ENCODE data around the gene LRCH4.

The LRCH4 gene

DNA sequence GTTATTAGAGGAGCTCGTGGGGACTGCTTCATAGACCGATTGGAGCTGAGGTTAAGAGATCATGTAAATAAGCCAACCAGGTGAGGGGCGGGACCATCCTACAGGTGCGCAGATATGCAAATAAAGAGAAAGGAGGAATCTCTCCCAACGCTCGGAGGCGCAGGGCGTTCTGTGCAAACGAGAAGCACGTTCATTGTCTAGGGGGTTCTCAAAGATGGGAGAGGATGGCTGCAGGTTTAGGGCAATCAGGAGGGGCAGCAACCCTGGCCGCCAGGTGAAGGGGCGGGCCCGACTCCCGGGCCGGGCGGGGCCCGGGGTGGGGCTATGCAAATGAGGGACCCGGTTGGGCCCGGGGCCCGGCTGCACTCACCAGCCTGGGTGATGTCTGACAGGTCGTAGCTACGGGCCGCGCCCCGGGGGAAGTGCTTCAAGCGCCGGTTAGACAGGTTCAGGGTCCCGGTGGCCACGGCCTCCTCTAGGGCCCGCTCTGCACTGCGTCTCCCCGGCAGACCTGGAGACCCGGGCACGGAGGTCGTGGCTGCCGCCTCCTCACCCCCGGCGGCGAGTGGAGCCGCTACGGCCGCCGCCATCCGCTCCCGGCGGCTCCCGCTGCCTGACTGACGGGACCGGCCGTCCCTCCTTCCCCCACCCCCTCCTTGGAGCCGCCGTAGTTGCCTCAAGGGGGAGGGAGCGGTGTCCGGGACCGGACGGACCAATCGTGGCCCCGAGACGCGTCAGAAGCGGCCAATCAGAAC is at the start of gene LRCH4:
Gene LRCH4, minus strand, starts transcription at position 619 of the 755 bp plus-strand sequence. Its CDS starts 29 bp downstream, at position 590.
- DNase-seq = peak in 1 of 2 donors; percentile 53

GRCh38 chr7:100632951-100633717 is 47.2 kb upstream of the LRCH4 start:
- DNase-seq = peak; percentile 52 to 61

GRCh38 chr7:100630066-100630465 is 44.1 kb upstream of the LRCH4 start:
- DNase-seq = no peak

DNA sequence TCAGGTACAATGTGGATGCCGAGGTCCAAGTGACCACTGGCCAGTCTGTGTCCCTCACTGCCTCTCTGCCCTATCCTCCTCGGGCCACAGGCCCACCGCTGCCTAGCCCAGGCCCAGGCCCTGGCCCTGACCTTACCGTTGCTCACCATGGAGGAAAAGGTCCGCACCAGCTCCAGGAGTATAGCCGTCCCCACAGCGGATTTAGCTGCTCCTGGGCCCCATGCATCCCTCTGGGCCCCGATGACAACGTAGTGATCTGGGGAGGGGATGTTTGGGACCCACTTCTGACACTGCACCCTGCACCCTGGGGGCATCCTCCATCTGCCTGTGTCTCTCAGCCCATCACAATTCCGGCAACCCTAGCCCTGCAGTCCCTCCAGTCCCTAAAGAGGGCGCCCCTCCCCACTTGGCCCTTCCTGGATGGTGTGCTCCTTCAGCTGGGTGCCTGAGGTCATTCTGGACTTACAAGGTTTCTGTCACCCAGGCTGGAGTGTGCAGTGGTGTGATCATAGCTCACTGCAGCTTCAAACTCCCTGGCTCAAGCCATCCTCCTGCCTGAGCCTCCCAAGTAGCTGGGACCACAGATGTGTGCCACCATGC is 43.3 kb upstream of the LRCH4 start:
- no peak for DNase-seq

GRCh38 chr7:100627238-100627549 is 41.3 kb upstream of the LRCH4 start:
- DNase-seq = no peak

DNA sequence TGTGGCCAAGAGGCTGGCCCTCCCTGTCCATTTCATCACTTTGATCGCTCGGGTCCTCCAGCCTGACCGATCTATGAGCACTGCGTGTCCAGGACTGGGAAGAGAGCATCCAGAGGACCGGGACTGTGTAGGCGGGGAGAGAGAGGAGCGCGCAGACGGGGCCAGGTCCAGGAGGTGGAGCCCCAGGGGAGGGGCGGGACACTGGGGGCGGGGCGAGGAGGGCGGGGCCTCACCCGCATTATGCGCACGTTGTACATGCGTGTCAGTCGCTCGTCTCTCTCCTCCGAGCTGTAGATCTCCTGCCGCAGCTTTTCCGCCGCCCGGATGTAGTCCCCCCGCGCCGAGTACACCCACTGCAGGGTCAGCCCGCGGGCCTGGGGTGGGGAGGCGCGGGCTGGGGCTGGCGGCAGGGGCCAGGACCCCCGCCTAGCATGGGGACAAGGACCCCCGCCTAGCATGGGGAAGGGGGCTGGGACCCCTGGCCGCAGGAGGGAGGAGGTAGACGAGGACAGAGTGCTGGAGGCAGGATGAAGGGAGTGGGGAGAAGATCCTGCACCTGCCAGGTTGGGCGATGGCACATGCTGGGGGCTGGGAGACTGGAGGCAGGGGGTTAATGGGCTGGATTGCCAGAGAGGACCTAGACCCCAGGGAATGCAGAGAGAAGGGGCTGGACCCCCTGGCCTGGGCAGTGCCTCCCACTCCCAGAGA is 40.8 kb upstream of the LRCH4 start:
- peak; percentile 82 to 85 for DNase-seq

DNA sequence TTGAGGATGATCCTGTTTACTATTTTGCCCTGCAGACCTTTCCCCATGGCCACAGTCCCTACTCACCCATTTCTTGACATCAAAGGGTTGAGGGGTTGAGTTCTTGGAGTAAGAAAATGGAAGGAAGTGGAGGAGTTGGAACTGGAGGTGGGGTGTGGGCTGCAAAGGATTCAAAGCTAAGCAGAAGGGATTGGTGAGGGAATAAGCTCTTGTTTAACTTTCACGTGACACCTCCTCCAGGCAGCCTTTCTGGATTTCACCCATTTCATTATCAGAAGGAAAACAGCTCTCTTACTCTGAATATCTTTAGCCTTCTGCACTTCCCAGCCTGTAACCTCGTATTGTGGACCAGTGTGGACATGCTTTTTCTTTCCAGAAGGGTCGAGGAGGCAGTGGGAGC is 40.1 kb upstream of the LRCH4 start:
- DNase-seq = no peak

GRCh38 chr7:100623951-100624824 is 38.3 kb upstream of the LRCH4 start:
- DNase-seq = no peak

DNA sequence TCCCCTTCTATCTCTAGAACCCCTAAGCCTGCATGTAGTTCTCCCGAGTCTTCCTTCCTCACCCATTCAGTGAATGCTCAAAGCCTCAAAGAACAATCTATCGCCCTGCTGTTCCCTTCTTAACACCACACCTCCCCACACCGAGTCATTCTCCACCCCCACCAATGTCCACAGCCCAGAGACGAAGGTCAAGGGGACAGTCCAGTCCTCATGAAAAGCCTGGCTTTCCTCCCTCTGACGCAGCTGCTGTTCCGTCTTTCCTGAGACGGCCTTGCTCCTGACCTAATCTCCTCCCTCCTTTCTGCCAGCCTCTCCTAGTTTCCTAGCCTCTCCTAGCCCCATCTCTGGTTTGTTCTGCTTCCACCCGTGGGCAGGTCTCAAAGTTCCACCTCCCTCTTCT is 35.6 kb upstream of the LRCH4 start:
- no peak for DNase-seq

DNA sequence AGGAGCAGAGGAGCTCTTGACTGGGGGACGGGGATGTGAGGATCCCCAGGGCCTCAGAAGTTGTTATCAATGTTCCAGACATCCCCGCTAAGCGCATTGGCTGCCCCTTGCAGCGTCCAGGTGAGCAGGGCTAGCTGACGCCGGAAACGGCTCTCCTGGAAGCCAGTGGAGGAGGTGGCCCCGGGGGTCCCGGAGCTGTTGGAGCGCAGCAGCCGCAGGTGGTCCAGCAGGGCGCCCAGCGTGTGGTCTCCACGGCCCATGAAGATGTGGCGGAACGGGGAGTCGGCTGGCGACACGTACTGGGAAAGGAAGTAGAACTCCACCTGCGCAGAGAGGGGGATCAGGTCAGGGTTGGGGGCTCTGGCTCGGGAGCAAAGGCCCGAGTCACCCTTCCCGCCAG is 34.9 kb upstream of the LRCH4 start:
- DNase-seq = no peak

DNA sequence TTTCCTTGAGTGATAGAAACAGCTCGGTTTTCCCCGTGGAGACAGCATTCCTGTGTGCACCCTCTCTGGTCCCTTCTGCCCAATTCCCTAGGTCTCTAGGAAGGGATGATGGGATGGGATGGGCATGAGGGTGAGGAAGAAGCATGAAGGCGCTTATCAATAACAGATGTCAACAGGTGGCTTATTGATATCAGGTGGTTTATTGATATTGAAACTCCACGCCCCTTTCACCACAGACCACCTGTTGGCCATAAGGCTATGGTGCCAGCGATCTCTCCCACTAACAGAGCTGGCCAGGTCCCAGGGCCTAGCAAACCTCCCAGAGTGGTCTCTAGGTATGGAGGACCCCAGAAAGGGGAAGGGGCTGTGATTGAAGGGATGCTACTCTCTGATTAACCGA is 34.3 kb upstream of the LRCH4 start:
- no peak for DNase-seq

DNA sequence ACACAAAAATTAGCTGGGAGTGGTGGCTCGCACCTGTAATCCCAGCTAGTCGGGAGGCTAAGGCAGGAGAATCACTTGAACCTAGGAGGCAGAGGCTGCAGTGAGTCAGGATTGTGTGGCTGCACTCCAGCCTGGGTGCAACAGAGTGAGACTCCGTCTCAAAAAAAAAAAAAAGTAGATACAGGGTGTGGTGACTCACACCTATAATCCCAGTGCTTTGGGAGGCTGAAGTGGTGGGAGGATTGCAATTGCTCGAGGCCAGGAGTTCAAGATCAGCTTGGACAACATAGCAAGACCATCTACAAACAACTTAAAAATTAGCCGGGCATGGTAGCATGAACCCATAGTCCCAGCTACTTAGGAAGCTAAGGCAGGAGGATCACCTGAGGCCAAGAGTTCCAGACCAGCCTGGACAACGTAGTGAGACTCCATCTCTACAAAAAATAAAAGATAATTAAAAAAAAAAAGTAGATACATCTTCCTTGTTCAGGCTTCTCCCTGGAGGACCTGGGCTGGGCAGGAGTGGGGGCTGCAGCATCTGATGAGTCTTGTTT is 28.5 kb upstream of the LRCH4 start:
- DNase-seq = no peak

DNA sequence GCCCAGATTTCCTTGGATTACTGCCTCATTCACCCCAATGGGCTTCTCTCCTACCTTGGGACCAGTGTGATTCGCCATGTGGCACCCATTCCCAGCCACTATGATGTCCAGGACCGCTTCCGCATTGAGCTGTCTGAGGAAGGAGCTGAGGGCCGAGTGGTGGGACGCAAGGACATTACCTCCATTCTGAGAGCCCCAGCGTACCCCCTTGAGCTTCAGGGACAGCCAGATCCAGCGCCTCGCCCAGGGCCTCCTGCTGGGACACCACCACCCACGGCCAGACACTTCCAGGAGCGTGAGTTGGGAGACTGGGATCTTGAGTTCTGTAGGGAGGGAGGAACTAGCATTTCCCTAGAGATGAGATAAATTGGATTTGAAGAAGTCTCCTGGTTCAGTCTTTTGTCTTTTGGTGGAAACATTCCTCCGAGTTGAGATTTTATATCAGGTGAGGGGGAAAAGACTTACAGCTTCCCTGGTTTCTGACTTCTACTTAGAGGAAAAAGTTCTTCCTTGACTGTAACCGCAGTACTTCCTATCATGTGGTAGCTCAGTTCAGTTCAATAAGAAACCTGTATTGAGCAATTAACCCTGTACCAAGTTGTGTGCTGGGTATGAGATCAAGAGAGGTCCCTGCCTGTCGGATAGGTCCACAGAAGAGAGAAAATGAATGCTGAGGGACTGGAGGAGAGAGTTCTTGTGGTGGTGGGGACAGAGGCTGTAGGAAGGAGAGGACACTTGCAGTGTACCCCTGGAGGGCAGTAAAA is 27.7 kb upstream of the LRCH4 start:
- DNase-seq = no peak

- DNase-seq = no peak
These were observed 26.9 kb upstream of the LRCH4 start for GRCh38 chr7:100612730-100613390.

DNA sequence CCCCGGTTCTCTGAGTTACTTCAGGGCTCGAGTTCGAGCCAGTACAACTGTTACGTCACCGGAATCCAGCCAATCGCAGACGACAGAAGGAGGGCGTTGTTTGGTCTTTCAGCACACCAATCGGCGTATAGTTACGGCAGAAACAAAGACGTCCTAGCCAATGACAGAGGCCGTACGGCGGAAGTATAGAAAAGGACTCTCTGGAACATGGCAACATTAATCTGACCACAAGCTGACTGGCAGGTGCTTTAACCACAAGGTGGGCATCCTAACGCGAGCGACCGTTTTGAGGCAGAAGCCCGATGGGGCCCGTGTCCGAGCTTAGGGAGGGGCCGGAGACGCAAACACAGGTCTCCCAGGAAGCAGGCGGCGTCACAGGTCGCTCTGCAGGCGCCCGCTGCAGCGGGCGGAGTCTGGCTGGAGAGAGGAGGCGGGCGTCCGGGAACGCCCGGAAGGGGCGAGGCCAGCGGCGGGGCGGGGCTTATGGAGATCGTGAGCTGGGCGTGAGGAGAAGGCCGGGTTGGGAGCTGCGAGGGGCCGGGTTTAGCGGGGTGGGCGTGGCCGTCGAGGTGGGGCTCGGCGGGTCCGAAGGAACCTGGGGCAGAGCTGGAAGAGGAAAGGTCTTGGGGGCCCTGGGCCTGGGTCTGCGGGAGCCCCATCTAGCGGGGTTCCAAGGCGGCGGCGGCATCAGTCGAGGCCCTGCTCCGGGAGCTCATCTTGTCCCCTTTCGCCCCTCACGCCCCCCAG is 26.2 kb upstream of the LRCH4 start, which contains the start of gene MOSPD3:
Gene MOSPD3, plus strand, starts transcription at position 558 of the 747 bp plus-strand sequence. CDS start 252 bp downstream, outside the sequence.
- peak; percentile 98 to 99 for DNase-seq

GRCh38 chr7:100609958-100610357 is 24.0 kb upstream of the LRCH4 start:
- DNase-seq = no peak

- no peak for DNase-seq
These were observed 21.2 kb upstream of the LRCH4 start for GRCh38 chr7:100607111-100607510.

- DNase-seq = no peak
These were observed 20.4 kb upstream of the LRCH4 start for GRCh38 chr7:100606313-100606712.

- DNase-seq = no peak
These were observed 19.3 kb upstream of the LRCH4 start for GRCh38 chr7:100604976-100605911.

Measured in stimulated activated CD4-positive, alpha-beta T cell treated with anti-CD3 and anti-CD28 coated beads, Interleukin-2, amount 100 ng/mL, for 48 hours (primary cell).